ENCODE data around the gene CYB561A3. TPM values are rescaled to one million over a fixed set of nuclear protein-coding genes. Genes with fewer than 3 reads are reported as not detected.
A peak's percentile ranks its signal among the peaks of the same experiment; 100 is the strongest.

CYB561A3 gene
- total RNA-seq, 1 donor from 2014 or later: 34.1 TPM

- Mint-ChIP-seq H3K27ac (peak overlapping the region; percentile 78), H3K9me3 (no peaks in the 10 kb centered on the region), H3K4me1 (ENCODE audit: low read depth) (peaks cover 33% of the 10 kb centered on the region), H3K27me3 (ENCODE audit: low read depth) (no peaks in the 10 kb centered on the region), H3K36me3 (ENCODE audit: low read depth) (peaks cover 14% of the 10 kb centered on the region), H3K4me3 (ENCODE audit: low read depth) (no peak overlapping the region)
- peak; percentile 79 for DNase-seq (ENCODE audit: low spot score)
- intact Hi-C loops (cut with micrococcal nuclease): loop anchor here (1.0 to 10.0 kb wide), 3 partner anchors 49 to 178 kb away; partner anchors contain the start of gene TMEM216
Observed at GRCh38 chr11:61336171-61336935, 25.3 kb downstream of the CYB561A3 start.

DNA sequence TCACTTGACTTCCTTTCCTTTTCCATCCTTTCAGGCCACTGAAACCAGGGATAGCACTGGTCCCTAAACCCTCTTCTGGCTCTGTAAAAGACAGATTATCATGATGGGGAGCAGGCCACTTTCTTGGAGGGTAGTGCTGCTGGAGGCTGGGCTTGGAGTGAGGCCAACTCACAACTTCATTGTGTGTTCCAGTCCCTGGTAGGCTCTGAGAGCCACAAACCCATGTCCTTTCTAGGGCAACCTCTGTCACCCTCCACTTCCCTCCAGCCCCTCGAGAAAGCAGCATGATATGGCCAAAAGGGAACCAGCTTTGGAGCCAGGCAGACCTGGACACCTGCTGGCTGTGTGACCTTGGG lies 26.3 kb downstream of the CYB561A3 start:
- peaks cover 40% of the 10 kb centered on the region for H3K4me1 Mint-ChIP-seq (ENCODE audit: low read depth)
- H3K27ac Mint-ChIP-seq: peak overlapping the region; percentile 48
- H3K27me3 Mint-ChIP-seq (ENCODE audit: low read depth): no peaks in the 10 kb centered on the region
- no peak overlapping the region for H3K4me3 Mint-ChIP-seq (ENCODE audit: low read depth)
- H3K9me3 Mint-ChIP-seq: no peaks in the 10 kb centered on the region
- intact Hi-C loops (cut with micrococcal nuclease): loop anchor here (10.0 kb wide), 1 partner anchor 179 kb away; no protein-coding TSS in a partner anchor
- H3K36me3 Mint-ChIP-seq (ENCODE audit: low read depth): peaks cover 22% of the 10 kb centered on the region
- DNase-seq (ENCODE audit: low spot score): no peak

GRCh38 chr11:61334434-61335354 lies 27.0 kb downstream of the CYB561A3 start:
- Mint-ChIP-seq H3K27me3 (ENCODE audit: low read depth) (no peaks in the 10 kb centered on the region), H3K36me3 (ENCODE audit: low read depth) (peaks cover 29% of the 10 kb centered on the region), H3K4me1 (ENCODE audit: low read depth) (peaks cover 47% of the 10 kb centered on the region), H3K4me3 (ENCODE audit: low read depth) (peak overlapping the region; percentile 94), H3K9me3 (no peaks in the 10 kb centered on the region), H3K27ac (peak overlapping the region; percentile 94)
- intact Hi-C loops (cut with micrococcal nuclease): loop anchor here (5.0 to 10.0 kb wide), 2 partner anchors 42 to 180 kb away; no protein-coding TSS in a partner anchor
- DNase-seq (ENCODE audit: low spot score): no peak

- H3K4me1 Mint-ChIP-seq (ENCODE audit: low read depth): peaks cover 53% of the 10 kb centered on the region
- peak overlapping the region; percentile 94 for H3K4me3 Mint-ChIP-seq (ENCODE audit: low read depth)
- intact Hi-C loops (cut with micrococcal nuclease): loop anchor here (1.0 to 10.0 kb wide), 4 partner anchors 29 to 181 kb away; partner anchors contain the start of genes SDHAF2 and TMEM138
- no peaks in the 10 kb centered on the region for H3K27me3 Mint-ChIP-seq (ENCODE audit: low read depth)
- DNase-seq (ENCODE audit: low spot score): no peak
- H3K27ac Mint-ChIP-seq: peak overlapping the region; percentile 94
- H3K9me3 Mint-ChIP-seq: no peaks in the 10 kb centered on the region
- peaks cover 35% of the 10 kb centered on the region for H3K36me3 Mint-ChIP-seq (ENCODE audit: low read depth)
Observed at GRCh38 chr11:61333550-61334433, 27.9 kb downstream of the CYB561A3 start.

DNA sequence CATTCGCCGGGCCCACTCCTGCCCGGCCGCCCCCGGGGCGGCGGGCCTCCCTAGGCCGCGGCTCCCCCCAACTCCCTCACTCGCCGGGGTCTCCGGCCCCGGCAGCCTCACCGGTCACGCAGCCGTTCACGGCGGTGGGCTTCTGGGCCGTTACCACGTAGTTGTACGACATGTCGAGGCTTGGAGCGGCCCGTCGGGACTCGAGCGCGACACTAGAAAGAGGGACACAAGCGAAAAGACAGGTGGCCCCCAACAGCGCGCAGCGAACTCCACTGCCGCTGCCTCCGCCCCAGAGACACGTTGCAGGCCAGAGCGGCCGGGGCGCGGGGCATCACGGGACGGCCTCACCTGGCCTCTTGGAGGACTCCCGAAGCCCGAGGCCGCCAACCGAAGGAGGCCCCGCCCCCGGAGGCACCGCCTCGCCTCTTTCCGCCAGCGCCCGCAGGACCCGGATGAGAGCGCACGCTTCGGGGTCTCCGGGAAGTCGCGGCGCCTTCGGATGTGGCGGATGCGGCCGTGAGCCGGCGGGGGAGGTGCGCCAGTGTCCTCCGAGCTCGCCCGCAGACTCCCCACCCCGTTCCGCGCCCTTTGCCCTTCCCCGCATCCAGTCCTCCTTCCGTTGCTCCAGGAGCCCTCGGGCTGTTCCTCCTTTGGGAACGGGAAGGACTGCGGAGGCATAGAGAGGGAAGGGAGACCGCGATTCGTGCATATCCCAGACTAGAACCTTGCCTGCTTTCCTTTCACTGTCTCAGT lies 28.7 kb downstream of the CYB561A3 start, which contains the start of the genes DDB1 and TKFC:
DDB1 (minus strand) TSS at position 309 of the 753 bp plus-strand sequence; CDS start at position 172, 137 bp downstream.
TKFC (plus strand) TSS at position 432 of the 753 bp plus-strand sequence. CDS start 1,501 bp downstream, outside the sequence.
- H3K9me3 Mint-ChIP-seq: no peaks in the 10 kb centered on the region
- peak within 1 kb of the TSS; percentile 94 for H3K27ac Mint-ChIP-seq
- no peaks in the 10 kb centered on the region for H3K27me3 Mint-ChIP-seq (ENCODE audit: low read depth)
- peak within 1 kb of the TSS; percentile 94 for H3K4me3 Mint-ChIP-seq (ENCODE audit: low read depth)
- intact Hi-C loops (cut with micrococcal nuclease): loop anchor here (1.0 to 10.0 kb wide), 4 partner anchors 29 to 182 kb away; partner anchors contain the start of genes SDHAF2 and TMEM138
- peaks cover 58% of the 10 kb centered on the region for H3K4me1 Mint-ChIP-seq (ENCODE audit: low read depth)
- DNase-seq (ENCODE audit: low spot score): peak; percentile 98
- peaks cover 42% of the 10 kb centered on the region for H3K36me3 Mint-ChIP-seq (ENCODE audit: low read depth)

- Mint-ChIP-seq H3K4me1 (ENCODE audit: low read depth) (peaks cover 63% of the 10 kb centered on the region), H3K9me3 (no peaks in the 10 kb centered on the region), H3K36me3 (ENCODE audit: low read depth) (peaks cover 48% of the 10 kb centered on the region), H3K27ac (peak overlapping the region; percentile 94), H3K27me3 (ENCODE audit: low read depth) (no peaks in the 10 kb centered on the region), H3K4me3 (ENCODE audit: low read depth) (peak overlapping the region; percentile 94)
- no peak for DNase-seq (ENCODE audit: low spot score)
- intact Hi-C loops (cut with micrococcal nuclease): loop anchor here (2.0 to 10.0 kb wide), 3 partner anchors 40 to 182 kb away; partner anchors contain the start of gene SDHAF2
Observed at GRCh38 chr11:61332281-61332796, 29.3 kb downstream of the CYB561A3 start.

DNA sequence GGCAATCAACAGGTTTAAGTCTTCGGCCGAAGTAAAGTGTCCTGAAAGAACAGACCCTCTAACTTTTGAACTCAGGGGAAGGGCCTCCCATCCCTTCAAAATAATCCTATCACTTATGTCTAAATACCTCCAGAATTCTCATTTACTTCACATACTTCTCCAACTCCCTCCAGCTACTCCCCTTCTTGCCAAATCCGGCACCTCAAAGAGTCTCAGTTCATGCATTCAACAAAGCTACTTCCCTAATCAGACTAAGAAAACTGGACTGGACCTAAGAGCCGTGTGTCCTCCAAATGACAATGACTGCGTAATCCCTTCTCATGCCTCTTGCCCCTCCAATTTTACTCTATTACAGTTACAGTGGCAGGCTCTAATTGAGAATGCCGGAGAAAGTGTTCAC lies 30.0 kb downstream of the CYB561A3 start:
- H3K9me3 Mint-ChIP-seq: no peaks in the 10 kb centered on the region
- peaks cover 59% of the 10 kb centered on the region for H3K4me1 Mint-ChIP-seq (ENCODE audit: low read depth)
- H3K27me3 Mint-ChIP-seq (ENCODE audit: low read depth): no peaks in the 10 kb centered on the region
- peak overlapping the region; percentile 94 for H3K27ac Mint-ChIP-seq
- peaks cover 48% of the 10 kb centered on the region for H3K36me3 Mint-ChIP-seq (ENCODE audit: low read depth)
- intact Hi-C loops (cut with micrococcal nuclease): loop anchor here (2.0 to 10.0 kb wide), 3 partner anchors 39 to 183 kb away; partner anchors contain the start of gene SDHAF2
- peak overlapping the region; percentile 94 for H3K4me3 Mint-ChIP-seq (ENCODE audit: low read depth)
- no peak for DNase-seq (ENCODE audit: low spot score)

DNA sequence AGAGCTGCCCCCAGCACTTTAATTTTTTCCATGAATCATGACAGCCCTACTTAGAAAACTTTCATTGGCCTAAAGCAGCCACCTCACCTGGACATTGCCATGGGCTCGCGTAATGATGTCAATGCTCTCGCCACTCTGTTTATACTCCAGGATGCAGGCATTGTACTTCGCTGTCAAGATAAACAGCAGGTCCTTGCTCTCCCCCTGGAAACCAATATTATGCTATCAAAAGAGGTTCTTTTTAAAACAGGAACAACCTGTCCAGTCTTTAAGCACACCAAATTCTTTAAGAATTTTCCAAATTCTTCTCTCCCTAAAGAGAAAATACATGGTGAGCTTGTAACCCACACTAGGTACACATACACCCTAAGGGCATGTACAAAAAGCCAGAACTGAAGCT lies 31.8 kb downstream of the CYB561A3 start:
- Mint-ChIP-seq H3K27me3 (ENCODE audit: low read depth) (no peaks in the 10 kb centered on the region), H3K36me3 (ENCODE audit: low read depth) (peaks cover 64% of the 10 kb centered on the region), H3K4me3 (ENCODE audit: low read depth) (no peak overlapping the region), H3K9me3 (no peaks in the 10 kb centered on the region), H3K27ac (no peak overlapping the region), H3K4me1 (ENCODE audit: low read depth) (peaks cover 52% of the 10 kb centered on the region)
- intact Hi-C loops (cut with micrococcal nuclease): loop anchor here (5.0 to 10.0 kb wide), 2 partner anchors 38 to 185 kb away; no protein-coding TSS in a partner anchor
- DNase-seq (ENCODE audit: low spot score): no peak

DNA sequence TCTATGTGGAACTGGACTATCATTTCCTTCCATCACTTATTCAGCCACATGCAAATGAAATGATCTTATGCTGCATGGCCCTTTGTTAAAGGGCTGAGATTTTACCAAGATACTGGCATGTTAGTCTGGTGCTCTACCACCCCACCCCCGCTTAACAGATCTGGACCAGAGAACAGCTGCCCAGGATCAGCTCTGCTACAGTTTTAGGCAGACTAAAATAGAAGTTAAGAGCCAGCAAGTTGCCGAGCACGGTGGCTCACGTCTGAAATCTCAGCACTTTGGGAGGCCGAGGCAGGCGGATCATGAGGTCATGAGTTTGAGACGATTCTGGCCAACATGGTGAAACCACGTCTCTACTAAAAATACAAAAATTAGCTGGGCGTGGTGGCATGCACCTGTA lies 33.3 kb downstream of the CYB561A3 start:
- intact Hi-C loops (cut with micrococcal nuclease): no loop called here
- Mint-ChIP-seq H3K4me1 (ENCODE audit: low read depth) (peaks cover 39% of the 10 kb centered on the region), H3K36me3 (ENCODE audit: low read depth) (peaks cover 76% of the 10 kb centered on the region), H3K9me3 (no peaks in the 10 kb centered on the region), H3K27me3 (ENCODE audit: low read depth) (no peaks in the 10 kb centered on the region), H3K27ac (no peak overlapping the region), H3K4me3 (ENCODE audit: low read depth) (no peak overlapping the region)
- DNase-seq (ENCODE audit: low spot score): no peak

DNA sequence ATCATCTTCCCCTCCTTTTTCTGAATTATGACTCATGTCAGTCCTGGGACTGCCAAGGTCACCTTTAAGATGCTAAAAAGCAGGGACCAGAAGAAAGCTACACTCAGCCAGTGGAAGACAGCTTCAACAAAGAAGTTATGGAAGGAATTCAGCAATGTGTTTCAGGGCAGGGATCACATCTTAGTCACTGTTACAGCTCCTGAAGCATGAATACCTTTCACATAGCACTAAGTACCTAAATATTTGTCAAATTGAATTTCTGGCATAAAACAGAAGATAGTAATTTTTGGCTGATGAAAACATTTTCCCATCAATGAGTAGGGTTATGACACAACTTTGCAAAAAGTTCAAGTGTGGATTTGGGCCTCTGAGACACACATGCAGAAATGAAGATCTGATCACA lies 34.0 kb downstream of the CYB561A3 start:
- Mint-ChIP-seq H3K9me3 (no peaks in the 10 kb centered on the region), H3K36me3 (ENCODE audit: low read depth) (peaks cover 83% of the 10 kb centered on the region), H3K27me3 (ENCODE audit: low read depth) (no peaks in the 10 kb centered on the region), H3K27ac (no peak overlapping the region), H3K4me1 (ENCODE audit: low read depth) (peaks cover 39% of the 10 kb centered on the region), H3K4me3 (ENCODE audit: low read depth) (no peak overlapping the region)
- intact Hi-C loops (cut with micrococcal nuclease): no loop called here
- no peak for DNase-seq (ENCODE audit: low spot score)
